Gastroesophageal sphincter (tissue), 4 donors: ENCODE data around the gene CCNY. TPM values are rescaled to one million over a fixed set of nuclear protein-coding genes. Genes with fewer than 3 reads are reported as not detected.

Source experiments
- ATAC-seq: fragments of 150-250 bp; one replicate; pipeline ENCODE4 v1.9.1; 2016; ENCODE audit warnings: mild to moderate bottlenecking, moderate library complexity
- H3K27ac ChIP-seq, 4 donors: fragments of 200-600 bp; sonication (generic) in 3 of 4; 1 replicate in 3 of 4; 2 replicates in 1 of 4; pipeline ENCODE4 v1.5.1; 2016 to 2019
- H3K27me3 ChIP-seq: fragments of 200-600 bp; sonication (generic); one replicate; pipeline ENCODE4 v1.5.1; 2019
- H3K36me3 ChIP-seq, 2 donors: fragments of 200-600 bp; sonication (generic); one replicate each; pipeline ENCODE4 v1.5.1; 2019; ENCODE audit warnings: control low read depth in 1 of 2
- H3K4me1 ChIP-seq, 3 donors: fragments of 200-600 bp; sonication (generic); 1 replicate in 2 of 3; 2 replicates in 1 of 3; pipeline ENCODE4 v1.5.1; 2016 to 2019; ENCODE audit warnings: control low read depth in 2 of 3
- H3K4me3 ChIP-seq, 2 donors: fragments of 200-600 bp; sonication (generic); one replicate each; pipeline ENCODE4 v1.5.1; 2019; ENCODE audit warnings: mild to moderate bottlenecking in 1 of 2, moderate library complexity in 1 of 2
- H3K9me3 ChIP-seq, 3 donors: fragments of 200-600 bp; sonication (generic); one replicate each; pipeline ENCODE4 v1.5.1; 2017 to 2019; ENCODE audit warnings: control low read depth in 2 of 3
- EP300 ChIP-seq: sonication (generic); formaldehyde crosslinking; IDR thresholded peaks from one replicate; pipeline ENCODE4 v1.6.1; 2017; ENCODE audit warnings: antibody characterized with exemption, mild to moderate bottlenecking
- POLR2A ChIP-seq, 2 donors: fragments of 450-650 bp; IDR thresholded peaks; one replicate each; pipeline ENCODE4 v1.6.1; 2017; ENCODE audit warnings: antibody characterized with exemption in 2 of 2, mild to moderate bottlenecking in 2 of 2, moderate library complexity in 1 of 2
- POLR2AphosphoS5 ChIP-seq: sonication (generic); formaldehyde crosslinking; IDR thresholded peaks from one replicate; pipeline ENCODE4 v1.6.1; 2017; ENCODE audit warnings: antibody characterized with exemption
- WGBS, 2 donors: methylation state at CpG; one replicate each; pipeline ENCODE4 v1.1.5; 2018; ENCODE audit warnings: low coverage in 1 of 2; 5-methylcytosine and 5-hydroxymethylcytosine counted together
- total RNA-seq, 4 donors: library from RNA; depleted of rRNA; stranded (reverse); fragments of >200 nt; gene quantifications; one replicate each; pipeline ENCODE4 v1.1.0, GENCODE V29; 2016
- TF ChIP-seq, protein P1 (sequence below), 4 experiments: fragments of 200-600 bp in 2 of 4; fragments of 450-650 bp in 2 of 4; sonication (generic) in 1 of 4; IDR thresholded peaks; one replicate each; pipeline ENCODE4 v1.5.1; 2017 to 2019; ENCODE audit warnings: antibody characterized with exemption in 4 of 4, mild to moderate bottlenecking in 2 of 4, moderate library complexity in 2 of 4

The CCNY gene
- total RNA-seq, 4 donors from 2014 or later = 35.5 to 106 (median 63.2) TPM

DNA sequence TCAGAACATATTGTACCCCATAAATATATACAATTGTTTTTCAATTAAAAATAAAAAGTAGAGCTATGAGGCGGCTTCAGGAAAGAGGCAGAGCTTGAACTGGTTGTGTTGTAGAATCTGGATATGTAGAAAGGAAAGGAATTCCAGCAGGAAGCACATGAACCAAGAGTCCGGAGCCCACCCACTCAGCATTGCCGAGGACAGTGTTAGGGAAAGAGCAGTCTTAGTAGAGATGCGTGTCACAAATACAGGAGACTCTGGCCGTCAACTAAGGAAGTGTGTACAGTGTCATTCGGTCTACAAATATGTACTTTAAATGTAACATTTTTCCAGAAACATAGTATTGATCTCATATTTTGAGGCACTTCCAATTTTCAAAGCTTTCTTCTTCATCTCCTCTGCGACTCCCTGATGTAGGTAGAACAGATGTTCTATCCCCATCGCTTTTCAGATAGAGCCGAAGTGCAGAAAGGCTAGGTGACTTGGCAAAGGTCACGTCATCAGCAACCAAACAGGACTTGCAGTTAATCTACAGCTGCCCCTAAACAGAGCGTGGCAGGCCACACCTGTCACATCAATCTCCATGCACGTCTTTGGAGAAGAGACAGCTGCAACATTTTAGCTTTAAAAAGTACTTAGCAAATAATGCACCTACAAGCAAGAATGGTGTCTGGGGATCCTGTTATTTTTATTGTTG is 243.6 kb downstream of the CCNY start:
- TF ChIP-seq, protein P1, sequence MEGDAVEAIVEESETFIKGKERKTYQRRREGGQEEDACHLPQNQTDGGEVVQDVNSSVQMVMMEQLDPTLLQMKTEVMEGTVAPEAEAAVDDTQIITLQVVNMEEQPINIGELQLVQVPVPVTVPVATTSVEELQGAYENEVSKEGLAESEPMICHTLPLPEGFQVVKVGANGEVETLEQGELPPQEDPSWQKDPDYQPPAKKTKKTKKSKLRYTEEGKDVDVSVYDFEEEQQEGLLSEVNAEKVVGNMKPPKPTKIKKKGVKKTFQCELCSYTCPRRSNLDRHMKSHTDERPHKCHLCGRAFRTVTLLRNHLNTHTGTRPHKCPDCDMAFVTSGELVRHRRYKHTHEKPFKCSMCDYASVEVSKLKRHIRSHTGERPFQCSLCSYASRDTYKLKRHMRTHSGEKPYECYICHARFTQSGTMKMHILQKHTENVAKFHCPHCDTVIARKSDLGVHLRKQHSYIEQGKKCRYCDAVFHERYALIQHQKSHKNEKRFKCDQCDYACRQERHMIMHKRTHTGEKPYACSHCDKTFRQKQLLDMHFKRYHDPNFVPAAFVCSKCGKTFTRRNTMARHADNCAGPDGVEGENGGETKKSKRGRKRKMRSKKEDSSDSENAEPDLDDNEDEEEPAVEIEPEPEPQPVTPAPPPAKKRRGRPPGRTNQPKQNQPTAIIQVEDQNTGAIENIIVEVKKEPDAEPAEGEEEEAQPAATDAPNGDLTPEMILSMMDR (IDR thresholded peaks at IDR 0.05) = no peak
- TF ChIP-seq POLR2A (IDR thresholded peaks at IDR 0.05) (no peak), EP300 (no peak), POLR2AphosphoS5 (no peak)
- no peak for ATAC-seq
- WGBS, 2 donors = 36 to 51% methylated on average over 7 to 11 of the region's 12 CpGs

DNA sequence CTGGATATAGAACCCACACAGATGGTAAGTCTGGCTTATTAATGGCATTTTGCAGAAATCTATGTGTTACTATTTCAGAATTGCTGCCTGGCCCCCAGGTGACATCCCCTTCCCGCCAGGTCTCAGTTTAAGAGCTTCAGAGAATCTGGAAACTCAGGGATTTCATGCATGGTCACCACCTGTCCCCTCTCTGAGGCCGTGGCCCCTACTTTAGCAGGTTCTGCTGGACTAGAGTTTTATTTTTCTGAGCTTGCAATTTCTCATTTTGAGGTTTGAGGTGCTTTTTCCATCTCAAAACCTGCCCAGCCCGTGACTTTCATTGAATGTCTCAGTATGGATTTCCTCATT is 244.1 kb downstream of the CCNY start:
- Histone ChIP-seq H3K36me3 (no peaks in the 10 kb centered on the region), H3K27ac (no peak overlapping the region), H3K4me3 (no peak overlapping the region), H3K9me3 (no peaks in the 10 kb centered on the region), H3K27me3 (peaks cover 28% of the 10 kb centered on the region), H3K4me1 (peaks cover 0 to 4% (median 0%) of the 10 kb centered on the region in 3 donors)
- no peak for ATAC-seq
- no peak for TF ChIP-seq POLR2AphosphoS5
- TF ChIP-seq, protein P1 (IDR thresholded peaks at IDR 0.05) = no peak
- TF ChIP-seq EP300 = no peak
- no peak for TF ChIP-seq POLR2A (IDR thresholded peaks at IDR 0.05)
- WGBS, 2 donors = 60 to 76% methylated on average over 2 to 3 of the region's 3 CpGs

More for the DNA sequence above, 243.6 kb downstream of the CCNY start:
- Histone ChIP-seq H3K36me3 (peaks cover 0 to 2% of the 10 kb centered on the region in 2 donors), H3K4me1 (peaks cover 0 to 4% (median 0%) of the 10 kb centered on the region in 3 donors), H3K4me3 (no peak overlapping the region), H3K27ac (no peak overlapping the region), H3K9me3 (no peaks in the 10 kb centered on the region), H3K27me3 (peaks cover 23% of the 10 kb centered on the region)

DNA sequence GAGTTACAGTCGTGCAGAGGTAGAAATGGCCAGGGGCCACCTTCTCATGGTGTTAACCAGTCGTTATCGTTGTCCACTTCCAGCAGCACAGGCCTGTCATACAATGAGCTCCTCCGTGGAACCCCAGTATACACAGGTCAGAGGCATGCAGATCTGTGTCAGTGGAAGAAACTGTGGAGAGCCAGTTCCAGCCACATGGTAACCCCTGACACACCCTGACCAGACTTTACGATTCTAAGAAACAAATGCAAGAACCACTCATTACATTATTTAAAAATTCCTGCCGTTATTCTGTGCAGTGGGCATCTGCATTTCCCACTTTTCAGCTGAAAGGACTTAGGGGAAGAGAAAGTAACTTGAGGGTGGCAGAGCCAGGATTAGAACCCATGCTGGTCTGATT is 245.3 kb downstream of the CCNY start:
- ATAC-seq = no peak
- H3K27ac ChIP-seq = no peak overlapping the region
- H3K27me3 ChIP-seq = peaks cover 31% of the 10 kb centered on the region
- WGBS, 2 donors = 79 to 84% methylated on average over 3 to 5 of the region's 6 CpGs
- no peak for TF ChIP-seq POLR2A (IDR thresholded peaks at IDR 0.05)
- TF ChIP-seq, protein P1 (IDR thresholded peaks at IDR 0.05) = no peak
- TF ChIP-seq POLR2AphosphoS5 = no peak
- no peak for TF ChIP-seq EP300
- no peak overlapping the region for H3K4me3 ChIP-seq
- H3K4me1 ChIP-seq = peaks cover 0 to 4% (median 0%) of the 10 kb centered on the region in 3 donors
- no peaks in the 10 kb centered on the region for H3K36me3 ChIP-seq
- H3K9me3 ChIP-seq = no peaks in the 10 kb centered on the region

DNA sequence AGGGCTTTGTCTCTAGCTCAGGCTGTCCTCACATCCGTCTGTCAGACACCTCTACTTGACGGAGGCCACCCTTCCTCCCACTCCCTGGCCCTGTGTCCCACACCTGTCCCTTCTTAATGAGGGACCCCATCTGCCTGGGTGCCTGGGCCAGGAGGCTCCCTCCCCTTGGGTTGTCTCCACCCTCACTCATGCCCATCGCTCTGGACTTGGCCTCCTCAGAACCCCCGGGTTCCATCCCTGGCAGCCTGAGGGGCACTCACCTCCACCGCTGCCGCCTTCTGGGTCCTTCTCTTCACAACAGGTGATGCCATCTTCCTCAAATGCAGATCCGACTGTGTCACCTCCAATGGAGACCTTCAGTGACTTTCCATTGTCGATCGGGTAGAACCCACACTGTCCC is 248.6 kb downstream of the CCNY start:
- no peak overlapping the region for H3K27ac ChIP-seq
- peaks cover 31% of the 10 kb centered on the region for H3K27me3 ChIP-seq
- WGBS, 2 donors = 99 to 100% methylated on average over 3 to 9 of the region's 9 CpGs
- H3K4me3 ChIP-seq = no peak overlapping the region
- no peaks in the 10 kb centered on the region for H3K9me3 ChIP-seq
- H3K36me3 ChIP-seq = no peaks in the 10 kb centered on the region
- no peak for ATAC-seq
- TF ChIP-seq POLR2A (IDR thresholded peaks at IDR 0.05) (no peak), EP300 (no peak), POLR2AphosphoS5 (no peak)
- TF ChIP-seq, protein P1 (IDR thresholded peaks at IDR 0.05) = no peak
- no peaks in the 10 kb centered on the region for H3K4me1 ChIP-seq

DNA sequence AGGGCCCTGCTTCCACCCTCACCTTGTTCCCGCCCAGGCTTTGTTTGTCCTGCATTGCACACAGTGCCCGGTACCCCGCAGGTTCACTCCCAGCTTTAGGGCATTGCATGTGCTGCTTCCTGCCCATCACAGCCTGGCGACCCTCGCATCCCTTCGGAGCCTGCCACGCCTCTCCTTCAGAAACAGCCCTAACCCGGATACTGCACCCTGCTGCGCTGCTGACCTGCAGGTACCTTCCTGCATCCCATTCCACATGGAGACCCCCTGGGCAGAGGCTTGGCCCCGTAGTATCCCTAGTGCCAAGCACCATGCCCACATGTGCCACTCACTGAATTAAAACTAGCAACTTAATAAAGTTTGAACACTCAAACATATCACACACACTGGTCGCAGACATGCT is 249.0 kb downstream of the CCNY start:
- Histone ChIP-seq H3K36me3 (no peaks in the 10 kb centered on the region), H3K27me3 (peaks cover 27% of the 10 kb centered on the region), H3K9me3 (peaks cover 0 to under 1% (median 0%) of the 10 kb centered on the region in 3 donors), H3K27ac (no peak overlapping the region), H3K4me1 (no peaks in the 10 kb centered on the region), H3K4me3 (no peak overlapping the region)
- WGBS, 2 donors = 90% methylated on average over 11 of the region's 11 CpGs; no CpG with 5 or more reads in 1 of the 2 donors
- ATAC-seq = no peak
- TF ChIP-seq POLR2A (IDR thresholded peaks at IDR 0.05) (no peak), EP300 (no peak), POLR2AphosphoS5 (no peak)
- TF ChIP-seq, protein P1 (IDR thresholded peaks at IDR 0.05) = no peak
